ENCODE data around the gene CASZ1.
A peak's percentile ranks its signal among the peaks of the same experiment; 100 is the strongest.

The CASZ1 gene

GRCh38 chr1:10620776-10621175 lies 175.7 kb downstream of the CASZ1 start:
- no peak for DNase-seq

GRCh38 chr1:10617931-10618885 lies 178.2 kb downstream of the CASZ1 start:
- no peak for DNase-seq

- no peak for DNase-seq
Observed at GRCh38 chr1:10617318-10617717, 179.1 kb downstream of the CASZ1 start.

GRCh38 chr1:10616696-10617095 lies 179.8 kb downstream of the CASZ1 start:
- no peak for DNase-seq

GRCh38 chr1:10615932-10616671 lies 180.3 kb downstream of the CASZ1 start:
- DNase-seq: no peak

GRCh38 chr1:10615332-10615731 lies 181.1 kb downstream of the CASZ1 start:
- no peak for DNase-seq

- DNase-seq: no peak
Observed at GRCh38 chr1:10614377-10615225, 181.8 kb downstream of the CASZ1 start.

GRCh38 chr1:10613861-10614260 lies 182.6 kb downstream of the CASZ1 start:
- no peak for DNase-seq

- no peak for DNase-seq
Observed at GRCh38 chr1:10613340-10613739, 183.1 kb downstream of the CASZ1 start.

- no peak for DNase-seq
Observed at GRCh38 chr1:10612436-10613160, 183.8 kb downstream of the CASZ1 start.

- no peak for DNase-seq
Observed at GRCh38 chr1:10610901-10611600, 185.4 kb downstream of the CASZ1 start.

GRCh38 chr1:10608690-10609089 lies 187.8 kb downstream of the CASZ1 start:
- DNase-seq: no peak

GRCh38 chr1:10607228-10607627 lies 189.2 kb downstream of the CASZ1 start:
- DNase-seq: no peak

- DNase-seq: no peak
Observed at GRCh38 chr1:10606064-10606463, 190.4 kb downstream of the CASZ1 start.

GRCh38 chr1:10604966-10605365 lies 191.5 kb downstream of the CASZ1 start:
- no peak for DNase-seq

- DNase-seq: no peak
Observed at GRCh38 chr1:10602936-10603335, 193.5 kb downstream of the CASZ1 start.

GRCh38 chr1:10601342-10602070 lies 194.9 kb downstream of the CASZ1 start:
- DNase-seq: no peak

- DNase-seq: no peak
Observed at GRCh38 chr1:10599194-10599861, 197.1 kb downstream of the CASZ1 start.

GRCh38 chr1:10598389-10598702 lies 198.1 kb downstream of the CASZ1 start:
- peak; percentile 75 for DNase-seq

Data from NCI-H1092 (cell line).